Kidney (tissue), 14 donors: ENCODE measurements around the gene CTSC. TPM values are rescaled to one million over a fixed set of nuclear protein-coding genes. Genes with fewer than 3 reads are reported as not detected.

Experiments
- DNase-seq, 5 donors: peaks; one replicate each; pipeline ENCODE4 v3.0.0-alpha.2; 2013 to 2020
- FAIRE-seq: peaks from 2 replicates; lab custom pipeline; 2012; peaks lifted over from hg19 to GRCh38; lab: Jason Lieb, UNC
- H3K27ac ChIP-seq, 2 donors: one replicate each; pipeline ENCODE4 v1.7.0; 2013; ENCODE audit warnings: low read depth in 2 of 2, low read length in 2 of 2, inconsistent platforms in 1 of 2
- H3K27me3 ChIP-seq: one replicate; pipeline ENCODE4 v1.7.1; 2013; ENCODE audit warnings: low read length, inconsistent platforms; ENCODE audit not compliant: control insufficient read depth, insufficient read depth
- H3K36me3 ChIP-seq, 3 donors: one replicate each; pipeline versions ENCODE4 v1.7.0 to v1.7.1; 2013; ENCODE audit warnings: low read length in 3 of 3, control low read depth in 1 of 3, inconsistent platforms in 1 of 3; ENCODE audit not compliant: insufficient read depth in 3 of 3, control insufficient read depth in 2 of 3
- H3K4me1 ChIP-seq, 3 donors: one replicate each; pipeline versions ENCODE4 v1.7.0 to v1.7.1; 2013; ENCODE audit warnings: low read length in 3 of 3, inconsistent platforms in 1 of 3, low read depth in 1 of 3; ENCODE audit not compliant: control insufficient read depth in 2 of 3, insufficient read depth in 2 of 3
- H3K4me3 ChIP-seq, 3 donors: one replicate each; pipeline versions ENCODE4 v1.7.0 to v1.8.1; 2013; ENCODE audit warnings: low read length in 3 of 3, control low read depth in 1 of 3, inconsistent platforms in 1 of 3
- H3K9ac ChIP-seq, 3 donors: one replicate each; pipeline versions ENCODE4 v1.7.0 to v1.7.1; 2013; ENCODE audit warnings: low read length in 3 of 3, control low read depth in 1 of 3, inconsistent platforms in 1 of 3
- H3K9me3 ChIP-seq, 3 donors: one replicate each; pipeline versions ENCODE4 v1.7.0 to v1.7.1; 2013; ENCODE audit warnings: low read length in 3 of 3, control low read depth in 1 of 3, inconsistent platforms in 1 of 3; ENCODE audit not compliant: control insufficient read depth in 2 of 3, insufficient read depth in 1 of 3
- CTCF ChIP-seq: IDR thresholded peaks from 3 replicates; pipeline ENCODE4 v1.5.1; 2012; ENCODE audit warnings: mild to moderate bottlenecking, moderate library complexity, borderline replicate concordance; ENCODE audit not compliant: insufficient read depth; ENCODE audit errors: extremely low read depth
- intact Hi-C: fragments of 100-400 bp; cut with DNase I; formaldehyde crosslinking; loops from one replicate; pipeline ENCODE4 v1.11.1; 2022
- polyA plus RNA-seq: library from polyadenylated mRNA; stranded (reverse); fragments of 350-450 nt; fragmentation: Illumina TruSeq; extraction: RNeasy Lipid Tissue Mini Kit (QIAGEN cat#74804); gene quantifications from one replicate; pipeline ENCODE4 v1.2.3, GENCODE V29; 2014; ENCODE audit warnings: low read depth, low replicate concordance; ENCODE audit not compliant: insufficient read depth
- total RNA-seq: library from RNA; stranded (reverse); fragmentation: NEBNext Ultra II Directional; extraction: Animal tissue kit (Norgen Biotek cat#: 25700); gene quantifications from one replicate; pipeline ENCODE4 v1.2.1, GENCODE V29; 2021
- donor health status: control.
- donor health status: control.
- donor health status: control.
- donor health status: control.
- donor health status: control.
- donor health status: DM: yes; HTN: yes; CAD: no.
- donor health status: Normal renal cell carcinoma (clear cell type).

The CTSC gene
- total and polyA plus RNA-seq, 2 donors from 2014 or later, result 187 to 191 TPM

- Histone ChIP-seq H3K4me3 (no peak overlapping the region), H3K27me3 (no peaks in the 10 kb centered on the region), H3K36me3 (peaks cover 2 to 12% (median 6%) of the 10 kb centered on the region in 3 donors), H3K27ac (no peak overlapping the region), H3K9me3 (peaks cover 0 to 4% (median 0%) of the 10 kb centered on the region in 3 donors), H3K9ac (no peak overlapping the region), H3K4me1 (no peaks in the 10 kb centered on the region)
- DNase-seq, result no peak
- intact Hi-C loops, result no loop called here
- FAIRE-seq, result no peak
- no peak for TF ChIP-seq CTCF
These were observed 27.3 kb downstream of the CTSC start for GRCh38 chr11:88310246-88310645.

- FAIRE-seq, result no peak
These were observed 29.0 kb downstream of the CTSC start for GRCh38 chr11:88308576-88308975.

GRCh38 chr11:88307749-88308425, 29.6 kb downstream of the CTSC start:
- FAIRE-seq, result no peak
- no peak for TF ChIP-seq CTCF
- no peak overlapping the region for H3K4me3 ChIP-seq

More at GRCh38 chr11:88308576-88308975, 29.0 kb downstream of the CTSC start:
- no peak for DNase-seq
- no peaks in the 10 kb centered on the region for H3K4me1 ChIP-seq
- H3K27me3 ChIP-seq, result no peaks in the 10 kb centered on the region
- no peak overlapping the region for H3K9ac ChIP-seq
- H3K36me3 ChIP-seq, result peaks cover 2 to 14% (median 6%) of the 10 kb centered on the region in 3 donors
- H3K4me3 ChIP-seq, result no peak overlapping the region
- H3K9me3 ChIP-seq, result peaks cover 0 to 4% (median 0%) of the 10 kb centered on the region in 3 donors
- no peak overlapping the region for H3K27ac ChIP-seq
- intact Hi-C loops, result no loop called here
- TF ChIP-seq CTCF, result no peak

GRCh38 chr11:88306785-88307184, 30.8 kb downstream of the CTSC start:
- FAIRE-seq, result no peak
- peaks cover 2 to 14% (median 6%) of the 10 kb centered on the region in 3 donors for H3K36me3 ChIP-seq
- H3K4me3 ChIP-seq, result no peak overlapping the region
- no peak overlapping the region for H3K9ac ChIP-seq
- TF ChIP-seq CTCF, result no peak
- H3K27me3 ChIP-seq, result no peaks in the 10 kb centered on the region
- H3K4me1 ChIP-seq, result no peaks in the 10 kb centered on the region
- H3K9me3 ChIP-seq, result peaks cover 0 to 4% (median 0%) of the 10 kb centered on the region in 3 donors
- no peak overlapping the region for H3K27ac ChIP-seq
- no peak for DNase-seq
- intact Hi-C loops, result no loop called here

More at GRCh38 chr11:88307749-88308425, 29.6 kb downstream of the CTSC start:
- DNase-seq, result no peak
- Histone ChIP-seq H3K9ac (no peak overlapping the region), H3K27ac (no peak overlapping the region), H3K36me3 (peaks cover 2 to 14% (median 6%) of the 10 kb centered on the region in 3 donors), H3K27me3 (no peaks in the 10 kb centered on the region), H3K9me3 (peaks cover 0 to 4% (median 0%) of the 10 kb centered on the region in 3 donors), H3K4me1 (no peaks in the 10 kb centered on the region)
- intact Hi-C loops, result no loop called here
